ENCODE measurements around the gene FOXC2. TPM values are rescaled to one million over a fixed set of nuclear protein-coding genes. Genes with fewer than 3 reads are reported as not detected.
A peak's percentile ranks its signal among the peaks of the same experiment; 100 is the strongest.

FOXC2 gene
- total RNA-seq, 1 donor = 2.2 TPM

GRCh38 chr16:86578061-86578599 lies 11.5 kb downstream of the FOXC2 start, which contains the start of gene FOXL1:
Gene FOXL1 (plus strand): TSS chr16:86578549. CDS start chr16:86578724, 175 bp downstream.
- no peaks in the 10 kb centered on the region for H3K9me3 ChIP-seq (ENCODE audit: low read depth, low read length)
- peaks cover 14% of the 10 kb centered on the region for H3K4me1 ChIP-seq (ENCODE audit: insufficient read depth, low read length)
- H3K79me2 ChIP-seq (ENCODE audit: insufficient read depth, low read length) = peaks cover 97% of the 10 kb centered on the region
- H3K4me3 ChIP-seq (ENCODE audit: insufficient read depth, low read length) = no peak within 1 kb of the TSS
- H3K27me3 ChIP-seq (ENCODE audit: insufficient read depth, low read length) = no peaks in the 10 kb centered on the region
- H3K4me2 ChIP-seq (ENCODE audit: insufficient read depth, low read length) = no peak within 1 kb of the TSS
- peak within 1 kb of the TSS; percentile 96 for H3K27ac ChIP-seq (ENCODE audit: low read depth, low read length)
- DNase-seq (ENCODE audit: insufficient read length, low spot score, missing footprints) = peak; percentile 30
- no peak for TF ChIP-seq CTCF (IDR thresholded peaks at IDR 0.05; ENCODE audit: extremely low read depth, low read depth, low read length)
- peaks cover 42% of the 10 kb centered on the region for H3K36me3 ChIP-seq (ENCODE audit: insufficient read depth, low read length)
- no peak within 1 kb of the TSS for H2AFZ ChIP-seq (ENCODE audit: low read length)
- H4K20me1 ChIP-seq (ENCODE audit: insufficient read depth, low read length) = no peaks in the 10 kb centered on the region

- H3K27me3 ChIP-seq (ENCODE audit: insufficient read depth, low read length) = no peaks in the 10 kb centered on the region
- no peaks in the 10 kb centered on the region for H4K20me1 ChIP-seq (ENCODE audit: insufficient read depth, low read length)
- H3K4me3 ChIP-seq (ENCODE audit: insufficient read depth, low read length) = no peak overlapping the region
- H3K4me1 ChIP-seq (ENCODE audit: insufficient read depth, low read length) = peaks cover 13% of the 10 kb centered on the region
- TF ChIP-seq CTCF (IDR thresholded peaks at IDR 0.05; ENCODE audit: extremely low read depth, low read depth, low read length) = no peak
- no peak overlapping the region for H3K4me2 ChIP-seq (ENCODE audit: insufficient read depth, low read length)
- peak overlapping the region; percentile 96 for H3K27ac ChIP-seq (ENCODE audit: low read depth, low read length)
- DNase-seq (ENCODE audit: insufficient read length, low spot score, missing footprints) = peak; percentile 65
- peaks cover 38% of the 10 kb centered on the region for H3K36me3 ChIP-seq (ENCODE audit: insufficient read depth, low read length)
- no peak overlapping the region for H2AFZ ChIP-seq (ENCODE audit: low read length)
- H3K9me3 ChIP-seq (ENCODE audit: low read depth, low read length) = no peaks in the 10 kb centered on the region
- H3K79me2 ChIP-seq (ENCODE audit: insufficient read depth, low read length) = peaks cover 97% of the 10 kb centered on the region
Observed at GRCh38 chr16:86578611-86579267, 12.1 kb downstream of the FOXC2 start.

GRCh38 chr16:86579268-86580062 lies 12.8 kb downstream of the FOXC2 start:
- Histone ChIP-seq H3K27me3 (ENCODE audit: insufficient read depth, low read length) (no peaks in the 10 kb centered on the region), H3K9me3 (ENCODE audit: low read depth, low read length) (no peaks in the 10 kb centered on the region), H3K4me2 (ENCODE audit: insufficient read depth, low read length) (no peak overlapping the region), H3K79me2 (ENCODE audit: insufficient read depth, low read length) (peaks cover 96% of the 10 kb centered on the region), H3K4me3 (ENCODE audit: insufficient read depth, low read length) (no peak overlapping the region), H3K4me1 (ENCODE audit: insufficient read depth, low read length) (peaks cover 20% of the 10 kb centered on the region), H4K20me1 (ENCODE audit: insufficient read depth, low read length) (no peaks in the 10 kb centered on the region), H2AFZ (ENCODE audit: low read length) (no peak overlapping the region), H3K27ac (ENCODE audit: low read depth, low read length) (no peak overlapping the region), H3K36me3 (ENCODE audit: insufficient read depth, low read length) (peaks cover 31% of the 10 kb centered on the region)
- TF ChIP-seq CTCF (IDR thresholded peaks at IDR 0.05; ENCODE audit: extremely low read depth, low read depth, low read length) = no peak
- DNase-seq (ENCODE audit: insufficient read length, low spot score, missing footprints) = peak; percentile 68

All from osteoblast (primary cell).